Activated CD4-positive, alpha-beta memory T cell treated with anti-CD3 and anti-CD28 coated beads for 36 hours (primary cell): ENCODE results near the gene CYB561D1. TPM values are rescaled to one million over a fixed set of nuclear protein-coding genes. Genes with fewer than 3 reads are reported as not detected.
A peak's percentile ranks its signal among the peaks of the same experiment; 100 is the strongest.

Experiments used
- CTCF ChIA-PET: fragments of 350-600 bp; sonication (Branson Sonifier 250); formaldehyde crosslinking; loops from one replicate; lab custom pipeline; 2021; ENCODE audit warnings: antibody characterized with exemption, inconsistent platforms; lab: Charles Lee
- POLR2A ChIA-PET: fragments of 350-600 bp; sonication (Branson Sonifier 250); formaldehyde crosslinking; loops from one replicate; lab custom pipeline; 2021; ENCODE audit warnings: antibody characterized with exemption; lab: Charles Lee
- DNase-seq: peaks from one replicate; pipeline ENCODE4 v3.0.0-alpha.2; 2020
- H3K27ac Mint-ChIP-seq: one replicate; pipeline ENCODE4 v1.8.0; 2021; ENCODE audit warnings: mixed read lengths
- H3K27me3 Mint-ChIP-seq: one replicate; pipeline ENCODE4 v1.8.0; 2021; ENCODE audit warnings: mixed read lengths
- H3K36me3 Mint-ChIP-seq: one replicate; pipeline ENCODE4 v1.8.0; 2021; ENCODE audit warnings: mixed read lengths
- H3K4me1 Mint-ChIP-seq: one replicate; pipeline ENCODE4 v1.8.0; 2021; ENCODE audit warnings: low read depth, mixed read lengths
- H3K4me3 Mint-ChIP-seq: one replicate; pipeline ENCODE4 v1.8.0; 2021; ENCODE audit warnings: mild to moderate bottlenecking, mixed read lengths
- H3K9me3 Mint-ChIP-seq: one replicate; pipeline ENCODE4 v1.8.0; 2021; ENCODE audit warnings: mixed read lengths
- intact Hi-C: fragments of 100-400 bp; cut with micrococcal nuclease; formaldehyde crosslinking; loops from one replicate; pipeline ENCODE4 v1.15.1; 2023
- total RNA-seq, 2 experiments: library from RNA; stranded (reverse); gene quantifications; one replicate each; pipeline ENCODE4 v1.2.3, GENCODE V29; 2021

CYB561D1 gene
- total RNA-seq, 2 experiments from 2014 or later: 6.6 to 8.7 TPM

GRCh38 chr1:109542657-109543056 lies 48.8 kb downstream of the CYB561D1 start:
- CTCF ChIA-PET: interaction anchor here (1.4 to 5.2 kb wide), 2 partner anchors 9 to 232 kb away, joined by 3 to 50 read pairs; no protein-coding TSS in a partner anchor
- POLR2A ChIA-PET: no interaction called here
- no peaks in the 10 kb centered on the region for H3K27me3 Mint-ChIP-seq

GRCh38 chr1:109543283-109543987 lies 49.5 kb downstream of the CYB561D1 start:
- Mint-ChIP-seq H3K27ac (no peak overlapping the region), H3K9me3 (no peaks in the 10 kb centered on the region), H3K4me1 (peaks cover 10% of the 10 kb centered on the region), H3K27me3 (no peaks in the 10 kb centered on the region), H3K4me3 (no peak overlapping the region), H3K36me3 (peaks cover 1% of the 10 kb centered on the region)
- no peak for DNase-seq
- POLR2A ChIA-PET: no interaction called here
- CTCF ChIA-PET: interaction anchor here (1.1 to 5.2 kb wide), 7 partner anchors 10 to 442 kb away, joined by 4 to 130 read pairs (median 50); partner anchors contain the start of genes AHCYL1 and GSTM4
- intact Hi-C loops: loop anchor here (10.0 kb wide), 1 partner anchor 361 kb away; no protein-coding TSS in a partner anchor

More at GRCh38 chr1:109542657-109543056, 48.8 kb downstream of the CYB561D1 start:
- H3K36me3 Mint-ChIP-seq: no peaks in the 10 kb centered on the region
- intact Hi-C loops: loop anchor here (10.0 kb wide), 1 partner anchor 362 kb away; no protein-coding TSS in a partner anchor
- H3K27ac Mint-ChIP-seq: no peak overlapping the region
- no peak overlapping the region for H3K4me3 Mint-ChIP-seq
- H3K9me3 Mint-ChIP-seq: no peaks in the 10 kb centered on the region
- no peak for DNase-seq
- H3K4me1 Mint-ChIP-seq: peaks cover 10% of the 10 kb centered on the region

GRCh38 chr1:109543988-109544735 lies 50.3 kb downstream of the CYB561D1 start:
- Mint-ChIP-seq H3K4me1 (peaks cover 13% of the 10 kb centered on the region), H3K36me3 (peaks cover 3% of the 10 kb centered on the region), H3K27me3 (no peaks in the 10 kb centered on the region), H3K27ac (no peak overlapping the region), H3K4me3 (no peak overlapping the region), H3K9me3 (no peaks in the 10 kb centered on the region)
- POLR2A ChIA-PET: no interaction called here
- CTCF ChIA-PET: interaction anchor here (1.1 to 5.2 kb wide), 7 partner anchors 11 to 441 kb away, joined by 4 to 130 read pairs (median 50); partner anchors contain the start of genes AHCYL1 and GSTM4
- DNase-seq: no peak
- intact Hi-C loops: loop anchor here (10.0 kb wide), 1 partner anchor 361 kb away; no protein-coding TSS in a partner anchor

GRCh38 chr1:109546311-109547109 lies 52.6 kb downstream of the CYB561D1 start:
- ChIA-PET CTCF (interaction anchor here (0.5 to 5.2 kb wide), 36 partner anchors 9 to 584 kb away, joined by 3 to 130 read pairs (median 5); partner anchors contain the start of genes AHCYL1, AMIGO1, AMPD2 and CYB561D1), POLR2A (interaction anchor here (0.6 to 2.7 kb wide), 9 partner anchors 62 to 438 kb away, joined by 3 to 13 read pairs (median 4); partner anchors contain the start of genes AHCYL1, AMPD2, ATXN7L2 and GNAT2)
- Mint-ChIP-seq H3K4me1 (peaks cover 33% of the 10 kb centered on the region), H3K36me3 (peaks cover 4% of the 10 kb centered on the region), H3K27ac (peak overlapping the region; percentile 94), H3K9me3 (no peaks in the 10 kb centered on the region), H3K27me3 (no peaks in the 10 kb centered on the region), H3K4me3 (peak overlapping the region; percentile 86)
- DNase-seq: peak; percentile 93
- intact Hi-C loops: loop anchor here (1.0 to 10.0 kb wide), 7 partner anchors 84 to 799 kb away; partner anchors contain the start of genes AHCYL1, STRIP1 and STXBP3

GRCh38 chr1:109547463-109548320 lies 53.8 kb downstream of the CYB561D1 start:
- peaks cover 36% of the 10 kb centered on the region for H3K4me1 Mint-ChIP-seq
- no peaks in the 10 kb centered on the region for H3K27me3 Mint-ChIP-seq
- DNase-seq: peak; percentile 48
- H3K27ac Mint-ChIP-seq: peak overlapping the region; percentile 94
- CTCF ChIA-PET: interaction anchor here (0.8 to 5.2 kb wide), 19 partner anchors 10 to 481 kb away, joined by 3 to 130 read pairs (median 23); partner anchors contain the start of genes AHCYL1, AMPD2, ATXN7L2 and CYB561D1
- POLR2A ChIA-PET: interaction anchor here (0.9 to 2.7 kb wide), 17 partner anchors 14 to 437 kb away, joined by 3 to 35 read pairs (median 5); partner anchors contain the start of genes AHCYL1, AMIGO1, AMPD2 and ATXN7L2
- H3K9me3 Mint-ChIP-seq: no peaks in the 10 kb centered on the region
- intact Hi-C loops: loop anchor here (1.0 to 10.0 kb wide), 5 partner anchors 74 to 800 kb away; partner anchors contain the start of genes PSMA5, STRIP1 and STXBP3
- peaks cover 5% of the 10 kb centered on the region for H3K36me3 Mint-ChIP-seq
- H3K4me3 Mint-ChIP-seq: peak overlapping the region; percentile 86

- Mint-ChIP-seq H3K27me3 (no peaks in the 10 kb centered on the region), H3K27ac (peak within 1 kb of the TSS; percentile 94), H3K4me1 (peaks cover 41% of the 10 kb centered on the region), H3K4me3 (peak within 1 kb of the TSS; percentile 86), H3K36me3 (peaks cover 5% of the 10 kb centered on the region), H3K9me3 (no peaks in the 10 kb centered on the region)
- ChIA-PET CTCF (interaction anchor here (0.9 to 3.2 kb wide), 20 partner anchors 13 to 481 kb away, joined by 3 to 52 read pairs (median 4); partner anchors contain the start of genes AHCYL1, AMPD2, ATXN7L2 and CYB561D1), POLR2A (interaction anchor here (0.9 to 2.7 kb wide), 20 partner anchors 13 to 436 kb away, joined by 3 to 35 read pairs (median 5); partner anchors contain the start of genes AHCYL1, AMIGO1, AMPD2 and ATXN7L2)
- intact Hi-C loops: loop anchor here (1.0 to 10.0 kb wide), 5 partner anchors 73 to 801 kb away; partner anchors contain the start of genes PSMA5, STRIP1 and STXBP3
- peak; percentile 98 for DNase-seq
These were observed 54.7 kb downstream of the CYB561D1 start, which contains the start of gene GNAI3 for GRCh38 chr1:109548321-109549267. TSS of gene GNAI3 (plus strand) at chr1:109548615. CDS start at chr1:109548721, 106 bp downstream.

Other genes with a start within 250 kb of the CYB561D1 start
- gene CELSR2, start 244.6 kb upstream of the CYB561D1 start, total RNA-seq: 1 to 10 TPM; 1.0 to 1.3 TPM
- gene PSRC1, start 210.9 kb upstream of the CYB561D1 start, total RNA-seq: 10 to 100 TPM; 14.9 to 16.3 TPM
- gene MYBPHL, start 187.1 kb upstream of the CYB561D1 start, total RNA-seq: not detected
- under 1 TPM; 0.31 to 0.51 TPM for gene SORT1, start 96.2 kb upstream of the CYB561D1 start, total RNA-seq
- gene PSMA5, start 67.6 kb upstream of the CYB561D1 start, total RNA-seq: 100 to 1,000 TPM; 217 to 218 TPM
- not detected for gene SYPL2, start 27.5 kb upstream of the CYB561D1 start, total RNA-seq
- 10 to 100 TPM; 10.7 to 11.1 TPM for gene ATXN7L2, start 10.2 kb upstream of the CYB561D1 start, total RNA-seq
- gene AMIGO1, start 15.6 kb downstream of the CYB561D1 start, total RNA-seq: 1 to 10 TPM; 1.8 to 2.2 TPM
- gene GPR61, start 45.8 kb downstream of the CYB561D1 start, total RNA-seq: under 1 TPM in 1 of 2 experiments, not detected in 1; 0.15 TPM
- 1 to 10 TPM; 9.2 to 9.9 TPM for gene GNAI3, start 54.5 kb downstream of the CYB561D1 start, total RNA-seq
- under 1 TPM; 0.29 to 0.31 TPM for gene GNAT2, start 125.5 kb downstream of the CYB561D1 start, total RNA-seq
- gene AMPD2, start 125.7 kb downstream of the CYB561D1 start, total RNA-seq: 10 to 100 TPM; 79.1 to 93.3 TPM
- 10 to 100 TPM in 1 of 2 experiments, 1 to 10 TPM in 1; 8.2 to 12.0 TPM for gene GSTM4, start 162.0 kb downstream of the CYB561D1 start, total RNA-seq
- gene GSTM2, start 174.0 kb downstream of the CYB561D1 start, total RNA-seq: 10 to 100 TPM in 1 of 2 experiments, 1 to 10 TPM in 1; 8.2 to 11.9 TPM
- under 1 TPM in 1 of 2 experiments, not detected in 1; 0.22 TPM for gene GSTM1, start 193.7 kb downstream of the CYB561D1 start, total RNA-seq
- not detected for gene GSTM5, start 218.2 kb downstream of the CYB561D1 start, total RNA-seq
- gene GSTM3, start 246.9 kb downstream of the CYB561D1 start, total RNA-seq: 1 to 10 TPM; 1.6 to 2.1 TPM